Colonic mucosa (tissue), 4 donors: Measurements from ENCODE around the gene ZFP1. TPM values are rescaled to one million over a fixed set of nuclear protein-coding genes. Genes with fewer than 3 reads are reported as not detected.
"Not testable (repeated sequence)": the region's sequence is repeated elsewhere in the genome, so short reads cannot be mapped to it uniquely, and the experiment has no call there.

Source experiments
- DNase-seq: peaks from one replicate; pipeline ENCODE4 v3.0.0-alpha.2; 2020
- H3K27ac ChIP-seq: fragments of 200-600 bp; one replicate; pipeline ENCODE4 v1.8.0; 2021
- H3K27me3 ChIP-seq: fragments of 200-600 bp; one replicate; pipeline ENCODE4 v1.8.0; 2021
- H3K36me3 ChIP-seq: fragments of 200-600 bp; one replicate; pipeline ENCODE4 v1.8.0; 2021
- H3K4me1 ChIP-seq: fragments of 200-600 bp; one replicate; pipeline ENCODE4 v1.8.0; 2021; ENCODE audit warnings: mild to moderate bottlenecking
- H3K4me3 ChIP-seq: fragments of 200-600 bp; one replicate; pipeline ENCODE4 v1.8.0; 2021
- H3K9ac ChIP-seq, 2 donors: one replicate each; pipeline ENCODE4 v1.7.0; 2013; ENCODE audit warnings: control low read depth in 2 of 2, low read depth in 2 of 2, low read length in 2 of 2
- H3K9me3 ChIP-seq: fragments of 200-600 bp; one replicate; pipeline ENCODE4 v1.8.0; 2021
- CTCF ChIP-seq: fragments of 200-600 bp; IDR thresholded peaks from one replicate; pipeline ENCODE4 v1.8.0; 2022; ENCODE audit warnings: antibody characterized with exemption, mild to moderate bottlenecking
- intact Hi-C: fragments of 100-400 bp; cut with DNase I; formaldehyde crosslinking; loops from one replicate; pipeline ENCODE4 v1.14.1; 2022
- total RNA-seq, 2 donors: library from RNA; stranded (reverse); fragmentation: NEBNext Ultra II Directional in 1 of 2; extraction: Animal tissue kit (Norgen Biotek cat#: 25700) in 1 of 2; gene quantifications; one replicate each; pipeline ENCODE4 v1.2.1, GENCODE V29; 2021
- donor health status: healthy.
- donor health status: DM: no; HTN: no; CAD: no.
- donor health status: DM: no; HTN: no; CAD: no.

ZFP1 gene
- total RNA-seq, 2 donors from 2014 or later, result 4.3 to 9.9 TPM

GRCh38 chr16:75206749-75207451 is 58.6 kb downstream of the ZFP1 start, which contains the start of gene CTRB2:
CTRB2 (minus strand) TSS chr16:75207161; CDS start chr16:75207141, 20 bp downstream.
- H3K36me3 ChIP-seq, result no peaks in the 10 kb centered on the region
- H3K4me3 ChIP-seq, result no peak within 1 kb of the TSS
- H3K27ac ChIP-seq, result no peak within 1 kb of the TSS
- intact Hi-C loops, result loop anchor here (2.0 kb wide), 1 partner anchor 18 kb away; no protein-coding TSS in a partner anchor
- H3K9ac ChIP-seq, result no peak within 1 kb of the TSS
- no peak for TF ChIP-seq CTCF
- no peaks in the 10 kb centered on the region for H3K27me3 ChIP-seq
- DNase-seq, result no peak
- H3K4me1 ChIP-seq, result no peaks in the 10 kb centered on the region
- no peaks in the 10 kb centered on the region for H3K9me3 ChIP-seq

- Histone ChIP-seq H3K27ac (no peak overlapping the region), H3K4me1 (no peaks in the 10 kb centered on the region), H3K36me3 (no peaks in the 10 kb centered on the region), H3K9me3 (no peaks in the 10 kb centered on the region), H3K9ac (no peak overlapping the region), H3K4me3 (no peak overlapping the region), H3K27me3 (no peaks in the 10 kb centered on the region)
- no peak for TF ChIP-seq CTCF
- intact Hi-C loops, result loop anchor here (2.0 kb wide), 1 partner anchor 17 kb away; no protein-coding TSS in a partner anchor
- no peak for DNase-seq
These were observed 59.5 kb downstream of the ZFP1 start for GRCh38 chr16:75207831-75208230.

- Histone ChIP-seq H3K36me3 (no peaks in the 10 kb centered on the region), H3K9me3 (no peaks in the 10 kb centered on the region), H3K27me3 (no peaks in the 10 kb centered on the region), H3K9ac (no peak overlapping the region), H3K4me1 (no peaks in the 10 kb centered on the region), H3K4me3 (no peak overlapping the region), H3K27ac (no peak overlapping the region)
- TF ChIP-seq CTCF, result no peak
- intact Hi-C loops, result no loop called here
- no peak for DNase-seq
These were observed 60.0 kb downstream of the ZFP1 start for GRCh38 chr16:75208242-75208825.

- Histone ChIP-seq H3K9ac (no peak overlapping the region), H3K36me3 (no peaks in the 10 kb centered on the region), H3K27me3 (no peaks in the 10 kb centered on the region), H3K27ac (no peak overlapping the region), H3K9me3 (no peaks in the 10 kb centered on the region), H3K4me1 (no peaks in the 10 kb centered on the region), H3K4me3 (no peak overlapping the region)
- intact Hi-C loops, result no loop called here
- DNase-seq, result no peak
- no peak for TF ChIP-seq CTCF
These were observed 60.7 kb downstream of the ZFP1 start for GRCh38 chr16:75208861-75209505.

- DNase-seq, H3K9me3 ChIP-seq, H3K4me1 ChIP-seq, H3K9ac ChIP-seq, H3K27me3 ChIP-seq, H3K4me3 ChIP-seq, H3K36me3 ChIP-seq, intact Hi-C loops, H3K27ac ChIP-seq: not testable (repeated sequence)
These were observed 61.2 kb downstream of the ZFP1 start for GRCh38 chr16:75209514-75209913.
